Stimulated activated CD4-positive, alpha-beta T cell treated with anti-CD3 and anti-CD28 coated beads, Interleukin-15, amount 100 ng/mL, for 24 hours (primary cell): ENCODE data around the gene CFAP99.
A peak's percentile ranks its signal among the peaks of the same experiment; 100 is the strongest.

Source experiments
- DNase-seq: peaks from one replicate; pipeline ENCODE4 v3.0.0-alpha.2; 2020

Gene CFAP99

GRCh38 chr4:2478229-2478628 lies 59.5 kb downstream of the CFAP99 start:
- no peak for DNase-seq

GRCh38 chr4:2480649-2481048 lies 61.9 kb downstream of the CFAP99 start:
- DNase-seq: no peak

GRCh38 chr4:2482192-2482591 lies 63.4 kb downstream of the CFAP99 start:
- no peak for DNase-seq

GRCh38 chr4:2482693-2483092 lies 63.9 kb downstream of the CFAP99 start:
- DNase-seq: peak; percentile 23

GRCh38 chr4:2483237-2483636 lies 64.5 kb downstream of the CFAP99 start:
- no peak for DNase-seq

GRCh38 chr4:2484185-2484584 lies 65.4 kb downstream of the CFAP99 start:
- DNase-seq: no peak

- DNase-seq: peak; percentile 68
Measured at GRCh38 chr4:2484993-2485392, 66.2 kb downstream of the CFAP99 start.

GRCh38 chr4:2485956-2486355 lies 67.2 kb downstream of the CFAP99 start:
- DNase-seq: no peak

- DNase-seq: no peak
Measured at GRCh38 chr4:2486981-2487380, 68.2 kb downstream of the CFAP99 start.

- DNase-seq: no peak
Measured at GRCh38 chr4:2487632-2488031, 68.9 kb downstream of the CFAP99 start.

- no peak for DNase-seq
Measured at GRCh38 chr4:2489081-2489805, 70.5 kb downstream of the CFAP99 start.

GRCh38 chr4:2489841-2490552 lies 71.2 kb downstream of the CFAP99 start:
- no peak for DNase-seq

GRCh38 chr4:2492970-2493369 lies 74.2 kb downstream of the CFAP99 start:
- no peak for DNase-seq

- no peak for DNase-seq
Measured at GRCh38 chr4:2494992-2495391, 76.2 kb downstream of the CFAP99 start.

GRCh38 chr4:2497324-2497723 lies 78.6 kb downstream of the CFAP99 start:
- no peak for DNase-seq

GRCh38 chr4:2497931-2498330 lies 79.2 kb downstream of the CFAP99 start:
- DNase-seq: no peak

GRCh38 chr4:2500547-2500946 lies 81.8 kb downstream of the CFAP99 start:
- peak; percentile 20 for DNase-seq

- DNase-seq: no peak
Measured at GRCh38 chr4:2501034-2501594, 82.4 kb downstream of the CFAP99 start.

GRCh38 chr4:2503809-2504208 lies 85.1 kb downstream of the CFAP99 start:
- no peak for DNase-seq

GRCh38 chr4:2507259-2507658 lies 88.5 kb downstream of the CFAP99 start:
- DNase-seq: no peak

GRCh38 chr4:2507855-2508254 lies 89.1 kb downstream of the CFAP99 start:
- DNase-seq: no peak

- no peak for DNase-seq
Measured at GRCh38 chr4:2510351-2511259, 91.8 kb downstream of the CFAP99 start.

- no peak for DNase-seq
Measured at GRCh38 chr4:2511645-2512131, 92.9 kb downstream of the CFAP99 start.
